ENCODE data around the gene COL28A1. TPM values are rescaled to one million over a fixed set of nuclear protein-coding genes. Genes with fewer than 3 reads are reported as not detected.

Gene COL28A1
- total and polyA plus RNA-seq, 5 donors from 2014 or later: 0.35 TPM; not detected in 4

DNA sequence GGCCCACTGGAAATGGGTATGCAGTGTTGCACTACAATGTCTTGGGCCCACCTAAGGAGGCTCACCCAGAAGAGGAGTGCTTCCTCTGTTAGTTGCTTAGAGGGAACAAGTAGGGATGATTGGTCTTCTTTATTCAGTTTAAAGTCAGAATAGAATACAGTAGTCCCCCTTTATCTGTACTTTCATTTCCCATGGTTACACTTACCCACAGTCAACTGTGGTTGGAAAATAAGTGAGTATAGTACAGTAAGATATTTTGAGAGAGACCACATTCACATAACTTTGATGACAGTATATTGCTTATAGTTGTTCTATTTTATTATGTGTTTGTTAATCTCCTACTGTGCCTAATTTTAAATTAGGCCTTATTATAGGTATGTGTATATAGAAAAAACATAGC, 151.4 kb downstream of the COL28A1 start:
- Mint-ChIP-seq H3K36me3 (no peaks in the 10 kb centered on the region), H3K9me3 (peaks cover 0 to under 1% (median 0%) of the 10 kb centered on the region in 7 donors), H3K27ac (no peak overlapping the region), H3K27me3 (peaks cover 7% of the 10 kb centered on the region), H3K4me1 (no peaks in the 10 kb centered on the region), H3K4me3 (no peak overlapping the region)
- H3K4me1 ChIP-seq (ENCODE audit: control insufficient read depth, insufficient read depth, low read length, poor library complexity, severe bottlenecking): no peaks in the 10 kb centered on the region
- DNase-seq (no peak), ATAC-seq (ENCODE audit: low read depth in 2 of 2) (no peak)
- H3K4me3 ChIP-seq (ENCODE audit: low read depth, low read length): no peak overlapping the region
- no peak overlapping the region for H3K27ac ChIP-seq (ENCODE audit: insufficient read depth, low read length, poor library complexity, severe bottlenecking)
- H3K9me3 ChIP-seq (ENCODE audit: control insufficient read depth in 2 of 2, low read length in 2 of 2): peaks cover 0 to 2% of the 10 kb centered on the region in 2 experiments
- H3K36me3 ChIP-seq (ENCODE audit: control insufficient read depth, insufficient read depth, low read length): no peaks in the 10 kb centered on the region
- H3K27me3 ChIP-seq (ENCODE audit: control insufficient read depth, insufficient read depth, low read length): no peaks in the 10 kb centered on the region

DNA sequence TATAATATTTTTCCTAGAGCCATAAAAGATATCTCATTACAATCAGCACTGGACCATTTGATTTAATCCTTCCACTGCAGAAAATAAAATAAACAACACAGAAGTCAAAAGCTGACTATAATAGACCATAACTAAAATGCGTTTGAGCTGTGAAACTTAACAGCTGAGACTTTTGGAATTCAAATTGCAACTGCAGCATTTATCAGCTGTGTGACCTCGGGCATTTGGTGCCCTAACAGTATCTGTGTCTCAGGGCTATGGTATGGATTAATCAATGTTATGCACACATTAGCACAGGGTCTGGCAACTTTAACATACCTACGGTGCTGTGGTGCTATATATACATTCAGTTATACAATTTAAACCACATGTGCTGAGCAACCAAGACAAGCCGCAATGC, 160.1 kb downstream of the COL28A1 start:
- no peaks in the 10 kb centered on the region for H3K27me3 ChIP-seq (ENCODE audit: control insufficient read depth, insufficient read depth, low read length)
- no peaks in the 10 kb centered on the region for H3K4me1 ChIP-seq (ENCODE audit: control insufficient read depth, insufficient read depth, low read length, poor library complexity, severe bottlenecking)
- ATAC-seq (ENCODE audit: low read depth in 2 of 2) (no peak), DNase-seq (no peak)
- Mint-ChIP-seq H3K36me3 (no peaks in the 10 kb centered on the region), H3K27me3 (peaks cover 7% of the 10 kb centered on the region), H3K9me3 (peaks cover 0 to 5% (median 0%) of the 10 kb centered on the region in 7 donors), H3K4me3 (no peak overlapping the region), H3K27ac (no peak overlapping the region), H3K4me1 (no peaks in the 10 kb centered on the region)
- H3K9me3 ChIP-seq (ENCODE audit: control insufficient read depth in 2 of 2, low read length in 2 of 2): no peaks in the 10 kb centered on the region
- no peak overlapping the region for H3K27ac ChIP-seq (ENCODE audit: insufficient read depth, low read length, poor library complexity, severe bottlenecking)
- no peaks in the 10 kb centered on the region for H3K36me3 ChIP-seq (ENCODE audit: control insufficient read depth, insufficient read depth, low read length)
- no peak overlapping the region for H3K4me3 ChIP-seq (ENCODE audit: low read depth, low read length)

GRCh38 chr7:7370076-7370475, 165.6 kb downstream of the COL28A1 start:
- H3K27ac Mint-ChIP-seq: no peak overlapping the region
- no peaks in the 10 kb centered on the region for H3K36me3 ChIP-seq (ENCODE audit: control insufficient read depth, insufficient read depth, low read length)
- no peak overlapping the region for H3K4me3 Mint-ChIP-seq
- H3K9me3 ChIP-seq (ENCODE audit: control insufficient read depth in 2 of 2, low read length in 2 of 2): no peaks in the 10 kb centered on the region
- DNase-seq (no peak), ATAC-seq (ENCODE audit: low read depth in 2 of 2) (no peak)
- H3K9me3 Mint-ChIP-seq: peaks cover 0 to 10% (median 0%) of the 10 kb centered on the region in 7 donors
- no peaks in the 10 kb centered on the region for H3K4me1 Mint-ChIP-seq
- peaks cover 11% of the 10 kb centered on the region for H3K27me3 Mint-ChIP-seq
- H3K27me3 ChIP-seq (ENCODE audit: control insufficient read depth, insufficient read depth, low read length): no peaks in the 10 kb centered on the region
- H3K27ac ChIP-seq (ENCODE audit: insufficient read depth, low read length, poor library complexity, severe bottlenecking): no peak overlapping the region
- no peak overlapping the region for H3K4me3 ChIP-seq (ENCODE audit: low read depth, low read length)
- no peaks in the 10 kb centered on the region for H3K36me3 Mint-ChIP-seq
- no peaks in the 10 kb centered on the region for H3K4me1 ChIP-seq (ENCODE audit: control insufficient read depth, insufficient read depth, low read length, poor library complexity, severe bottlenecking)

- Mint-ChIP-seq H3K9me3 (peaks cover 0 to 10% (median 0%) of the 10 kb centered on the region in 7 donors), H3K4me3 (no peak overlapping the region), H3K36me3 (no peaks in the 10 kb centered on the region), H3K4me1 (no peaks in the 10 kb centered on the region), H3K27ac (no peak overlapping the region), H3K27me3 (peaks cover 6% of the 10 kb centered on the region)
- no peaks in the 10 kb centered on the region for H3K4me1 ChIP-seq (ENCODE audit: control insufficient read depth, insufficient read depth, low read length, poor library complexity, severe bottlenecking)
- DNase-seq (no peak), ATAC-seq (ENCODE audit: low read depth in 2 of 2) (no peak)
- H3K9me3 ChIP-seq (ENCODE audit: control insufficient read depth in 2 of 2, low read length in 2 of 2): no peaks in the 10 kb centered on the region
- no peaks in the 10 kb centered on the region for H3K36me3 ChIP-seq (ENCODE audit: control insufficient read depth, insufficient read depth, low read length)
- H3K27ac ChIP-seq (ENCODE audit: insufficient read depth, low read length, poor library complexity, severe bottlenecking): no peak overlapping the region
- no peak overlapping the region for H3K4me3 ChIP-seq (ENCODE audit: low read depth, low read length)
- H3K27me3 ChIP-seq (ENCODE audit: control insufficient read depth, insufficient read depth, low read length): no peaks in the 10 kb centered on the region
Measured at GRCh38 chr7:7369134-7369533, 166.5 kb downstream of the COL28A1 start.

DNA sequence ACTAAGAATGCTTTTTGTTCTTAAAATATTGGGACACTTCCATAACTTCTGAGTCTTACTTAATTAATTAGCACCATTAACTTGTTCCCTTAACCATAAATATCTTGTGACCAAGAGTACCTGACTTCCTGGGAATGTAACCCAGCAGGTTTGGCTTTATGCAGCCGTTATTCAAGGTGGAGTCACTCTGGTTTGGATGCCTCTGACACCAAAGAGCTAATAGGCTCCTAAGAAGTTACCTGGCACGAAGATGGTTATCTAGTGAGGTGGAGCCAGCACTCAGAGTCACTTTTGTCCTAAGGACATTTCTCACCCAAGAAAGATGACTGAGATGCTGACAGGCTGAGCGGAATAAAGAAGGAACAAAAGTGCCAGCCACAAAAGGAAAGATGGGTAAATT, 181.0 kb downstream of the COL28A1 start:
- no peak overlapping the region for H3K4me3 Mint-ChIP-seq
- H3K27ac Mint-ChIP-seq: no peak overlapping the region
- no peaks in the 10 kb centered on the region for H3K36me3 ChIP-seq (ENCODE audit: control insufficient read depth, insufficient read depth, low read length)
- DNase-seq: no peak
- H3K4me1 ChIP-seq (ENCODE audit: control insufficient read depth, insufficient read depth, low read length, poor library complexity, severe bottlenecking): no peaks in the 10 kb centered on the region
- H3K4me1 Mint-ChIP-seq: no peaks in the 10 kb centered on the region
- H3K27ac ChIP-seq (ENCODE audit: insufficient read depth, low read length, poor library complexity, severe bottlenecking): no peak overlapping the region
- H3K27me3 ChIP-seq (ENCODE audit: control insufficient read depth, insufficient read depth, low read length): peaks cover 10% of the 10 kb centered on the region
- no peak overlapping the region for H3K4me3 ChIP-seq (ENCODE audit: low read depth, low read length)
- peaks cover 31% of the 10 kb centered on the region for H3K27me3 Mint-ChIP-seq
- no peaks in the 10 kb centered on the region for H3K36me3 Mint-ChIP-seq
- ATAC-seq (ENCODE audit: low read depth in 2 of 2): no peak
- H3K9me3 ChIP-seq (ENCODE audit: control insufficient read depth in 2 of 2, low read length in 2 of 2): no peaks in the 10 kb centered on the region
- H3K9me3 Mint-ChIP-seq: peaks cover 0 to 2% (median 0%) of the 10 kb centered on the region in 7 donors

- Histone ChIP-seq H3K27me3 (ENCODE audit: control insufficient read depth, insufficient read depth, low read length) (peaks cover 16% of the 10 kb centered on the region), H3K4me1 (ENCODE audit: control insufficient read depth, insufficient read depth, low read length, poor library complexity, severe bottlenecking) (no peaks in the 10 kb centered on the region), H3K27ac (ENCODE audit: insufficient read depth, low read length, poor library complexity, severe bottlenecking) (no peak overlapping the region), H3K9me3 (ENCODE audit: control insufficient read depth in 2 of 2, low read length in 2 of 2) (no peaks in the 10 kb centered on the region), H3K4me3 (ENCODE audit: low read depth, low read length) (no peak overlapping the region), H3K36me3 (ENCODE audit: control insufficient read depth, insufficient read depth, low read length) (no peaks in the 10 kb centered on the region)
- no peaks in the 10 kb centered on the region for H3K36me3 Mint-ChIP-seq
- H3K27me3 Mint-ChIP-seq: peaks cover 26% of the 10 kb centered on the region
- no peak overlapping the region for H3K27ac Mint-ChIP-seq
- no peak for ATAC-seq (ENCODE audit: low read depth in 2 of 2)
- no peak overlapping the region for H3K4me3 Mint-ChIP-seq
- no peak for DNase-seq
- no peaks in the 10 kb centered on the region for H3K4me1 Mint-ChIP-seq
- peaks cover 0 to 2% (median 0%) of the 10 kb centered on the region in 7 donors for H3K9me3 Mint-ChIP-seq
Measured at GRCh38 chr7:7352845-7353244, 182.8 kb downstream of the COL28A1 start.

DNA sequence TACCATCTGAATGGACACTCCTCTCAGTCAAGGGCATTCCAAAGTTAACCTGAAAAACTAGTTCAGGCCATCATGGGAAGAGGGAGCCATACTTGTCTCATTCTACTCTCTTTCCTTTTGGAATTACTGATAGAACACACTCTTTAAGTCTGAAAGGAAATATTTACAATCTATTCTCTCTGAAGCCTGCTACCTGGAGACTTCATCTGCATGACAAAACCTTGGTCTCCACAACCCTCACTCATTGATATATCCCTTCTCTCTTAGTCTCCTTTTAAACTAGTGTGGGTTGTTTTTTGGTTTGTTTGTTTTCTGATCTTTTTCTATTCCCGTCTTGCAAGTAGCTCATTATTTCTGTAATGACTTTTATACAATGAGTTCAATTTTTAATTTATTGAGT, 183.8 kb downstream of the COL28A1 start:
- DNase-seq (no peak), ATAC-seq (ENCODE audit: low read depth in 2 of 2) (no peak)
- H3K9me3 ChIP-seq (ENCODE audit: control insufficient read depth in 2 of 2, low read length in 2 of 2): no peaks in the 10 kb centered on the region
- Mint-ChIP-seq H3K36me3 (no peaks in the 10 kb centered on the region), H3K4me3 (no peak overlapping the region), H3K27ac (no peak overlapping the region), H3K9me3 (peaks cover 0 to 2% (median 0%) of the 10 kb centered on the region in 7 donors), H3K27me3 (peaks cover 33% of the 10 kb centered on the region), H3K4me1 (no peaks in the 10 kb centered on the region)
- peaks cover 20% of the 10 kb centered on the region for H3K27me3 ChIP-seq (ENCODE audit: control insufficient read depth, insufficient read depth, low read length)
- H3K27ac ChIP-seq (ENCODE audit: insufficient read depth, low read length, poor library complexity, severe bottlenecking): no peak overlapping the region
- no peaks in the 10 kb centered on the region for H3K36me3 ChIP-seq (ENCODE audit: control insufficient read depth, insufficient read depth, low read length)
- H3K4me1 ChIP-seq (ENCODE audit: control insufficient read depth, insufficient read depth, low read length, poor library complexity, severe bottlenecking): no peaks in the 10 kb centered on the region
- H3K4me3 ChIP-seq (ENCODE audit: low read depth, low read length): no peak overlapping the region

DNA sequence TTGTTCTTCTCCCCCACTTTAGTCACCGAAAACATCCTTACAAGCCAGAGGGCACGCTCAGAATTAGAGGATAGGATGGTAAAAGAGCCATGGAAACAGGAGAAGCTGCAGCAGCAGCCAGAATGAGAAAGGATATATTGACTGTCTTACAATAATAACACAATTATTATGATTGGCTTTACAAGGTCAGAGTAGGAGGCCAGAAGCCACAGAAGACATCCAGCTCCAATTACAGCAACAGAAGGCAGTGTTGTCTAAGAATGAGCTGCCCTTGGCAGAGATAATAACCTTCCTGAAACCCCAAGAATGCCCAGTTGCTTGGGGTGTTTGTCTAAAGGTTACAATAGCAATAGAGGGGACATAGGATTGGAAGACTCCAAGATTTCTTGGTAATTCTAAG, 184.5 kb downstream of the COL28A1 start:
- Histone ChIP-seq H3K4me3 (ENCODE audit: low read depth, low read length) (no peak overlapping the region), H3K4me1 (ENCODE audit: control insufficient read depth, insufficient read depth, low read length, poor library complexity, severe bottlenecking) (no peaks in the 10 kb centered on the region), H3K27me3 (ENCODE audit: control insufficient read depth, insufficient read depth, low read length) (peaks cover 23% of the 10 kb centered on the region), H3K36me3 (ENCODE audit: control insufficient read depth, insufficient read depth, low read length) (no peaks in the 10 kb centered on the region), H3K27ac (ENCODE audit: insufficient read depth, low read length, poor library complexity, severe bottlenecking) (no peak overlapping the region), H3K9me3 (ENCODE audit: control insufficient read depth in 2 of 2, low read length in 2 of 2) (no peaks in the 10 kb centered on the region)
- peaks cover 37% of the 10 kb centered on the region for H3K27me3 Mint-ChIP-seq
- H3K27ac Mint-ChIP-seq: no peak overlapping the region
- H3K4me1 Mint-ChIP-seq: no peaks in the 10 kb centered on the region
- H3K9me3 Mint-ChIP-seq: peaks cover 0 to 1% (median 0%) of the 10 kb centered on the region in 7 donors
- no peak overlapping the region for H3K4me3 Mint-ChIP-seq
- no peaks in the 10 kb centered on the region for H3K36me3 Mint-ChIP-seq
- DNase-seq: no peak
- ATAC-seq (ENCODE audit: low read depth in 2 of 2): no peak
